GM18520 (cell line): ENCODE data around the gene COPZ1.

Source experiments
- ATAC-seq: cut with Tn5 transposase; IDR thresholded peaks from one replicate; pipeline ENCODE4 v1.9.1; 2021; ENCODE audit not compliant: unreplicated experiment

Gene COPZ1

GRCh38 chr12:54376596-54376995, 51.7 kb downstream of the COPZ1 start:
- no peak for ATAC-seq

DNA sequence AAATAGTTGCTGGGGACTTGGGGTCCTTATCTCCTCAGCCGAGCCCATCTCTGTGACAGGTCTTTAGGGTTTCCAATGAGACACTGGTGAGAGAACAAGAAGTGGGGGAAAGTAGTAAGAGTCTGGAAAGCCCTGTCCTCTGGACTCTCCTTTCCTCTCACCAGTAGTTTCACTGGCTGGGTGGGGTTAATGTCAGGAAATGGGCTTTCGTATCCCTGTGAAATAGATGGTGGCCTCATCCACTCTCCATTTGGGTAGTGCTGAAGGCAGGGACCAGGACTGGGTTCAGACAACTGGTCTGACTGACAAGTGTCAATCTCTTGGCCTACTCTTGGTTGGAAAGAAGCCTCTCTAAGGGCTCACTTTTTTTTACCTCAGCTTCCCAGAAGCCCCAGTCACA, 52.1 kb downstream of the COPZ1 start:
- no peak for ATAC-seq

GRCh38 chr12:54377797-54378515, 53.0 kb downstream of the COPZ1 start:
- no peak for ATAC-seq

- ATAC-seq = no peak
These were observed 54.0 kb downstream of the COPZ1 start for GRCh38 chr12:54378796-54379397.

- ATAC-seq = peak; percentile 46
These were observed 54.7 kb downstream of the COPZ1 start for GRCh38 chr12:54379398-54380201.

GRCh38 chr12:54381136-54381535, 56.2 kb downstream of the COPZ1 start:
- ATAC-seq = no peak

- no peak for ATAC-seq
These were observed 58.2 kb downstream of the COPZ1 start for GRCh38 chr12:54383041-54383609.

DNA sequence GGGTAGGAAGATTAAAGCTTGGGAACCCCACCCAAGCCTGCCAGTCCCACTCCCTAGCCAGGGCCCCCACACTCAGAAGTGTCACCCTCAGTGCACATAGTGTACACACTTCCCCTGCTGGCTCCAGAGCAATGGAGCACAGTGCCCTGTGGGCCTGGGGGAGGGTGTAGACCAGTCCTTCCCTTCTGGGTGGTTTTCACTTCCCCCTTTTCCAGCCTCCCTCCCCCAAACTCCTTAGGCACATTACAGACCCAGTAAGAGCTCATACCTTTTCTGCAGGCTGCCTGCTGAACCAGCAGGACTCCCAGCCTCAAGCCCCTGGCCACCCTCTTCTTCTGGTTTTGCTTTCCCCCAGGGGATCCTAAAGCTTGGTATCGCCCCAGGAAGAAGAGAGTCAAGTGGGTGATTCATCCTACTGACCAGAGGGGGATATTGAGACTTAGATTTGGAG, 59.7 kb downstream of the COPZ1 start, which contains the start of gene ZNF385A:
Gene ZNF385A, minus strand, starts transcription at position 143 of the 451 bp plus-strand sequence. CDS start 219 bp downstream, outside the sequence.
- no peak for ATAC-seq

DNA sequence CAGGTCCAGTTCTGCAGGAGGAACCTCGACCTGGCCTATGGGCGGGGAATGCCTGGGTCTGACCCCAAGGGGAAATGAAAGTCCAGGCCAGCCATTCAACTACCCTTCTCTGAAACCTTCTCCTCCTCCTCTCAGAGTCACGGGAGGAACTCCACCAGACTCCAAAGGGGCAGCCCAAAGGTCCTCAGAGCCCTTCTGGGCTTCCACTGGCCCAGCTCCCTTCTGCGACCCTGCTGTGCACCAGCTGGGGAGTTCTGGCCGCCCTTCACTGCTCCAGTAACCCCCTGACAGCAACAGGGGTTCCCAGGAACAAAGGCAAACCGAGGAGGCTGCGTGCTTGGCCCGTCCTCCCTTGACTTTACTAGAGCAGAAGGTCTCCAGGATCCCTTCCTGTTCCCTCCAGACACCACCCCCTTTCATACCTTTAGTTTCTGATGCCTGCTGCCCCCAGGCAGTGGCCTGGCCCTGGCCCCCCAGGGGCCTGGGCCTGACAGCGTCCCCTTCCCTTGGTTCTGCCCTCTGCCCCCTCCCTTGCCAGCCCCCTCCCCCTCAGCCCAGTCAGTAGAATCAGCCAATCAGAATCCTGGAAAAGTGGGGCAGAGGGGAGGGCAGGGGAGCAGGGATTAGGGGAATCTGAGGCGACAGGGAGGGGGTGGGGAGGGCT, 60.5 kb downstream of the COPZ1 start:
- ATAC-seq = no peak

- ATAC-seq = no peak
These were observed 61.6 kb downstream of the COPZ1 start for GRCh38 chr12:54386403-54387113.

- no peak for ATAC-seq
These were observed 62.2 kb downstream of the COPZ1 start for GRCh38 chr12:54387114-54387467.

DNA sequence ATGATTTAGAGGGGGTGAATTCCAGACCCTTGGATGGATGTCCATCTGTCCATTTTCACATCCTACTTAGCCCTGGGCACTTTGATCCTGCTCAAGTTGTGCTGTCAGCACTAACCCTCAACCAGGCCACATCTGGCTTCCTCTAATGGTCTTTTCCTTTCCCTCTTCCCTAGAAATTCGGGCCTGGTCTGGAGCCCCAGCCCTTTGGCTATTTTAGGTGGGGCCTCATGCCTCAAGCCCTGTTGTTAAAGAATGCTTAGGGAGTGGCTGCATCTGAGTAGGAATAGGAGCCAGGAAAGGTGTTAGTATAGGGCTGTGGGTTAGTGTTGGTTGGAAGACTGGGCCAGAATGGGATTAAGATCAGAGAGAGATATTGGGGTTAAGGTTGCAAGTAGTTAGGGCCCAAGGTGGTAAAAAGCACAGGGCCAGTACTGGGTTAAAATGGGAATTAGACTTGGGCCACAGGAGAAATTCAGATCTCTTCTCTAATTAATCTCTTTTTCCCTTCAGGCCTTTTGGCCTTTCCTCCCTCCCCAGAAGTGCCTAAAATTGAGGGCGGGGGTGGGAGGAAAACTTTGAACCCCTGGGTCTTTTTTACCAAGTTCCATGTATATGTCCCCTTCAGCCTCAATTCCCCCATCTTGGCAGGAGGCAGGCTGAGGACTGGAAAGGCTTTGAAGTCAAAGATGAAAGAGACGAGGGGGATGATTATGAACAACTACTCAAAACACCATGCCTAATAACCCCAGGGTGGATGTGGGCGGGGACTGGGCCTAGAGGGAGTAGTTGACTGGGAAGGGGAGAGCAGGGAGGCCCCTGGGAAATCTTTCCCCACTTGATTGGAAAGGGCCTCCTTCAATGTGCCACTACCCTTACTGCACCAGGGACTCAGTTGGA, 63.6 kb downstream of the COPZ1 start:
- ATAC-seq = no peak

- no peak for ATAC-seq
These were observed 64.2 kb downstream of the COPZ1 start for GRCh38 chr12:54389134-54389508.

GRCh38 chr12:54389607-54390175, 64.8 kb downstream of the COPZ1 start:
- ATAC-seq = no peak

GRCh38 chr12:54390176-54390667, 65.3 kb downstream of the COPZ1 start:
- no peak for ATAC-seq

GRCh38 chr12:54390668-54391551, 66.0 kb downstream of the COPZ1 start:
- no peak for ATAC-seq

DNA sequence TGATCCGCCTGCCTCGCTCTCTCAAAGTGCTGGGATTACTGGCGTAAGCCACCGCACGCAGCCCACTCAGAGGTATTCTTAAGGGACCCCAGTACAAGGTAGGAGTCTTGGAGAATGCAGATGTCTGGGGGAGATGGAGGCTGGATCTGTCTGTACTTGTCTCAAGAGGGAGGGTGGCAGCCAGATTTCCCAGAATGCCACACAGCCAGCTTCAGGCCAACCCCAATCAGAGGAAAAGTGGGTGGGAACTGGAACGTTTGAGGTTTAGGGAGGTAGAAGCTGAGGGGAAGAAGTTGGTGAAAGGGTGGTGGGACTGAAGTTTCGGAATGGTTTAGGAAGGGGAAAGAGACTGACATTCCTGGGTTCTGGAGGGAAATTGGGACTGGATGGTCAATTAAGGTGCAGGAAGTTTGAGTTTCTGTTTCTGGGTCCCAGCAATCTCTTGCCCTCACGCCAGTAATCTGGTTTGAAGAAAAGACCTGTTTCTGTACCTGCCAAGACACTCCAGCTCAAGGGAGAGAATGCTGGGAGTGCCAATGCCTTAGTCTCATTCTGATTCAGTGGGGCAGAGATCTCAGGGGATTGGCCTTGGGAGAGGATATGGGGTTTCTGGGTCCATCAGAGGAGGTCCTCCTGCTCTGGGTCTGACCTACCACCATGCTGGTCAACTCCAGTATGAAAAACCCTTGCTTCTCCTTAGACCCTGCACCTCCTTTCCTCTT, 67.7 kb downstream of the COPZ1 start:
- ATAC-seq = no peak
